ENCODE results near the gene TGM2.
"Not testable (repeated sequence)": the region's sequence is repeated elsewhere in the genome, so short reads cannot be mapped to it uniquely, and the experiment has no call there.

- not testable (repeated sequence) for TF ChIP-seq CTCF, POLR2A (IDR thresholded peaks at IDR 0.05)
Measured at GRCh38 chr20:38107916-38108315, 57.2 kb downstream of the TGM2 start.
